ENCODE results near the gene ZC3HAV1L.
A peak's percentile ranks its signal among the peaks of the same experiment; 100 is the strongest.
"Not testable (repeated sequence)": the region's sequence is repeated elsewhere in the genome, so short reads cannot be mapped to it uniquely, and the experiment has no call there.

The ZC3HAV1L gene

GRCh38 chr7:139035586-139036353 lies at the start of gene ZC3HAV1L:
Gene ZC3HAV1L, minus strand, starts transcription at chr7:139036042. Its CDS starts 25 bp downstream, at chr7:139036017.
- peak; percentile 66 for DNase-seq

- no peak for DNase-seq
Measured at GRCh38 chr7:139084709-139085108, 48.9 kb upstream of the ZC3HAV1L start.

- no peak for DNase-seq
Measured at GRCh38 chr7:139081584-139081983, 45.7 kb upstream of the ZC3HAV1L start.

- no peak for DNase-seq
Measured at GRCh38 chr7:139080905-139081304, 45.1 kb upstream of the ZC3HAV1L start.

- no peak for DNase-seq
Measured at GRCh38 chr7:139079861-139080260, 44.0 kb upstream of the ZC3HAV1L start.

- no peak for DNase-seq
Measured at GRCh38 chr7:139078911-139079310, 43.1 kb upstream of the ZC3HAV1L start.

- no peak for DNase-seq
Measured at GRCh38 chr7:139078399-139078798, 42.6 kb upstream of the ZC3HAV1L start.

GRCh38 chr7:139077706-139078105 lies 41.9 kb upstream of the ZC3HAV1L start:
- not testable (repeated sequence) for DNase-seq

GRCh38 chr7:139075871-139076686 lies 40.2 kb upstream of the ZC3HAV1L start:
- DNase-seq: no peak

GRCh38 chr7:139075031-139075652 lies 39.3 kb upstream of the ZC3HAV1L start:
- DNase-seq: no peak

- DNase-seq: no peak
Measured at GRCh38 chr7:139072796-139073195, 37.0 kb upstream of the ZC3HAV1L start.

- DNase-seq: no peak
Measured at GRCh38 chr7:139071680-139072079, 35.8 kb upstream of the ZC3HAV1L start.

GRCh38 chr7:139068544-139069399 lies 32.9 kb upstream of the ZC3HAV1L start:
- no peak for DNase-seq

GRCh38 chr7:139066315-139066714 lies 30.5 kb upstream of the ZC3HAV1L start:
- no peak for DNase-seq

- no peak for DNase-seq
Measured at GRCh38 chr7:139065323-139065722, 29.5 kb upstream of the ZC3HAV1L start.

- no peak for DNase-seq
Measured at GRCh38 chr7:139061416-139061815, 25.6 kb upstream of the ZC3HAV1L start.

- no peak for DNase-seq
Measured at GRCh38 chr7:139060695-139061237, 24.9 kb upstream of the ZC3HAV1L start.

GRCh38 chr7:139059905-139060304 lies 24.1 kb upstream of the ZC3HAV1L start:
- DNase-seq: no peak

- no peak for DNase-seq
Measured at GRCh38 chr7:139058943-139059342, 23.1 kb upstream of the ZC3HAV1L start.

- DNase-seq: no peak
Measured at GRCh38 chr7:139055674-139056073, 19.8 kb upstream of the ZC3HAV1L start.

GRCh38 chr7:139054656-139055055 lies 18.8 kb upstream of the ZC3HAV1L start:
- DNase-seq: not testable (repeated sequence)

- DNase-seq: no peak
Measured at GRCh38 chr7:139054101-139054500, 18.3 kb upstream of the ZC3HAV1L start.
